WTC11 (cell line): ENCODE data around the gene CST2. TPM values are rescaled to one million over a fixed set of nuclear protein-coding genes. Genes with fewer than 3 reads are reported as not detected.

Experiments used
- ATAC-seq: fragments of 200-7000 bp; cut with Tn5 transposase; 2 replicates; pipeline ENCODE4 v1.10.0; 2021; ENCODE audit warnings: mild to moderate bottlenecking, moderate library complexity
- CTCF ChIA-PET: fragments of 300-600 bp; sonication (Branson Sonifier 250); formaldehyde crosslinking; loops from one replicate; lab custom pipeline; 2021; ENCODE audit warnings: antibody characterized with exemption; lab: Charles Lee
- POLR2A ChIA-PET: fragments of 350-600 bp; sonication (Branson Sonifier 250); formaldehyde crosslinking; loops from one replicate; lab custom pipeline; 2021; ENCODE audit warnings: antibody characterized with exemption; lab: Charles Lee
- DNase-seq: peaks from one replicate; pipeline ENCODE4 v3.0.0; 2021; ENCODE audit warnings: low spot score
- H3K27ac Mint-ChIP-seq: 2 replicates; pipeline ENCODE4 v1.8.0; 2021; ENCODE audit warnings: mixed read lengths
- H3K27me3 Mint-ChIP-seq: 2 replicates; pipeline ENCODE4 v1.8.0; 2021; ENCODE audit warnings: low read depth, mild to moderate bottlenecking, moderate library complexity, mixed read lengths
- H3K36me3 Mint-ChIP-seq: 2 replicates; pipeline ENCODE4 v1.8.0; 2021; ENCODE audit warnings: mixed read lengths
- H3K4me1 Mint-ChIP-seq: 2 replicates; pipeline ENCODE4 v1.8.0; 2022; ENCODE audit warnings: mixed read lengths
- H3K4me3 Mint-ChIP-seq: 2 replicates; pipeline ENCODE4 v1.8.0; 2021; ENCODE audit warnings: mild to moderate bottlenecking, moderate library complexity, mixed read lengths
- H3K9me3 Mint-ChIP-seq: 2 replicates; pipeline ENCODE4 v1.8.0; 2021; ENCODE audit warnings: mixed read lengths
- ATF1 ChIP-seq: sonication (generic); formaldehyde crosslinking; IDR thresholded peaks from 2 replicates; pipeline ENCODE4 v1.8.1; 2023; ENCODE audit warnings: mild to moderate bottlenecking, moderate library complexity, missing genetic modification reagents
- CDX4 ChIP-seq: fragments of 250-450 bp; sonication (Bioruptor Pico); IDR thresholded peaks from 2 replicates; pipeline ENCODE4 v1.9.0; 2021; ENCODE audit warnings: moderate library complexity, mild to moderate bottlenecking, inconsistent platforms, borderline replicate concordance
- E2F1 ChIP-seq: sonication (generic); formaldehyde crosslinking; IDR thresholded peaks from 2 replicates; pipeline ENCODE4 v1.8.0; 2022; ENCODE audit warnings: mild to moderate bottlenecking, missing genetic modification reagents
- ELF4 ChIP-seq: sonication (generic); formaldehyde crosslinking; IDR thresholded peaks from 2 replicates; pipeline ENCODE4 v1.8.1; 2022; ENCODE audit warnings: low read depth, mild to moderate bottlenecking, moderate library complexity, missing genetic modification reagents
- ESRRA ChIP-seq: sonication (generic); formaldehyde crosslinking; IDR thresholded peaks from 2 replicates; pipeline ENCODE4 v1.8.1; 2022; ENCODE audit warnings: mild to moderate bottlenecking, missing genetic modification reagents, borderline replicate concordance
- FOXP4 ChIP-seq: sonication (generic); formaldehyde crosslinking; IDR thresholded peaks from 2 replicates; pipeline ENCODE4 v1.8.0; 2022; ENCODE audit warnings: mild to moderate bottlenecking, missing genetic modification reagents
- GRHL2 ChIP-seq: fragments of 250-450 bp; sonication (Bioruptor Pico); IDR thresholded peaks from 2 replicates; pipeline ENCODE4 v1.8.0; 2022; ENCODE audit warnings: mild to moderate bottlenecking, moderate library complexity; ENCODE audit not compliant: insufficient replicate concordance, severe bottlenecking
- IRF1 ChIP-seq: sonication (generic); formaldehyde crosslinking; IDR thresholded peaks from 2 replicates; pipeline ENCODE4 v1.8.0; 2023; ENCODE audit warnings: missing genetic modification reagents
- MLX ChIP-seq: sonication (generic); formaldehyde crosslinking; IDR thresholded peaks from 2 replicates; pipeline ENCODE4 v1.8.1; 2023; ENCODE audit warnings: mild to moderate bottlenecking, missing genetic modification reagents, moderate library complexity
- MYBL2 ChIP-seq: sonication (generic); formaldehyde crosslinking; IDR thresholded peaks from 2 replicates; pipeline ENCODE4 v1.8.1; 2023; ENCODE audit warnings: mild to moderate bottlenecking, moderate library complexity, missing genetic modification reagents
- OVOL2 ChIP-seq: fragments of 250-450 bp; sonication (Bioruptor Pico); IDR thresholded peaks from 2 replicates; pipeline ENCODE4 v1.9.0; 2021; ENCODE audit warnings: mild to moderate bottlenecking, borderline replicate concordance
- SMAD3 ChIP-seq: sonication (generic); formaldehyde crosslinking; IDR thresholded peaks from 2 replicates; pipeline ENCODE4 v1.8.0; 2022; ENCODE audit warnings: missing genetic modification reagents, mild to moderate bottlenecking, borderline replicate concordance
- SOX15 ChIP-seq: fragments of 250-450 bp; sonication (Bioruptor Pico); IDR thresholded peaks from 2 replicates; pipeline ENCODE4 v1.9.0; 2021; ENCODE audit warnings: mild to moderate bottlenecking
- TEAD1 ChIP-seq: sonication (generic); formaldehyde crosslinking; IDR thresholded peaks from 2 replicates; pipeline ENCODE4 v1.8.0; 2022; ENCODE audit warnings: mild to moderate bottlenecking, missing genetic modification reagents
- ZNF121 ChIP-seq: sonication (generic); formaldehyde crosslinking; IDR thresholded peaks from 2 replicates; pipeline ENCODE4 v1.8.0; 2023; ENCODE audit warnings: missing genetic modification reagents
- ZNF416 ChIP-seq: fragments of 250-450 bp; sonication (Bioruptor Pico); IDR thresholded peaks from 2 replicates; pipeline ENCODE4 v1.9.0; 2021; ENCODE audit warnings: mild to moderate bottlenecking, inconsistent platforms
- total RNA-seq: library from RNA; stranded (reverse); gene quantifications from 3 replicates; pipeline ENCODE4 v1.2.3, GENCODE V29; 2021
- TF ChIP-seq, protein P1 (sequence below): sonication (generic); formaldehyde crosslinking; IDR thresholded peaks from 2 replicates; pipeline ENCODE4 v1.8.0; 2022; ENCODE audit warnings: mild to moderate bottlenecking, missing genetic modification reagents
- TF ChIP-seq, protein P2 (sequence below): sonication (generic); formaldehyde crosslinking; IDR thresholded peaks from 2 replicates; pipeline ENCODE4 v1.8.1; 2022; ENCODE audit warnings: low read depth, mild to moderate bottlenecking, moderate library complexity, missing genetic modification reagents, borderline replicate concordance
- TF ChIP-seq, protein P3 (sequence below): sonication (generic); formaldehyde crosslinking; conservative IDR thresholded peaks from 2 replicates; pipeline ENCODE4 v1.8.1; 2023; ENCODE audit warnings: mild to moderate bottlenecking, low read depth, missing genetic modification reagents, moderate library complexity
- TF ChIP-seq, protein P4 (sequence below): sonication (generic); formaldehyde crosslinking; IDR thresholded peaks from 2 replicates; pipeline ENCODE4 v1.8.1; 2022; ENCODE audit warnings: mild to moderate bottlenecking, moderate library complexity, missing genetic modification reagents

The CST2 gene
- total RNA-seq, 1 experiment from 2014 or later = not detected

DNA sequence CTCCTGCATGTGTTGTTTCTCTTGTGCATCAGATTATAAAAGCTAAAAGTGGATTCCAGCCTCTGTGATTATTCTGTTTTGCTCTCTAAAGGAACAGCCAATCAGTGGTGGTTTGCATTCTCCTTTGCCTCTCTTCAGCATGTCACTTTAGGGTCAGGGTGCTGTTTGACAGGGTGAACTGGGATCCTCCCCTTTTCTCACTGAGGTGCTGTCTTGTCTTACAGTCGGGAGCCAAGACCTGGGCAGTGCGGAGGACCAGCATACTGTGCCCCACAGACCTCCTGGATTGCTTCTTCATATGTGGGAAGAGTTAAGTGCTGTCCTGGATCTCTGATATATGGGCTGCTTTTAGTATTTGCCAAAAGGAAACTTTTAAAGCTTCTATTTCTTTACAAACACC is 15.2 kb upstream of the CST2 start (continued):
- TF ChIP-seq, protein P1, sequence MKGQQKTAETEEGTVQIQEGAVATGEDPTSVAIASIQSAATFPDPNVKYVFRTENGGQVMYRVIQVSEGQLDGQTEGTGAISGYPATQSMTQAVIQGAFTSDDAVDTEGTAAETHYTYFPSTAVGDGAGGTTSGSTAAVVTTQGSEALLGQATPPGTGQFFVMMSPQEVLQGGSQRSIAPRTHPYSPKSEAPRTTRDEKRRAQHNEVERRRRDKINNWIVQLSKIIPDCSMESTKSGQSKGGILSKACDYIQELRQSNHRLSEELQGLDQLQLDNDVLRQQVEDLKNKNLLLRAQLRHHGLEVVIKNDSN = no peak
- TF ChIP-seq ZNF416 (CRISPR knock-in tag) = no peak
- TF ChIP-seq FOXP4 (CRISPR knock-in tag) = no peak
- TF ChIP-seq MLX (CRISPR knock-in tag) = no peak
- TF ChIP-seq, protein P2, sequence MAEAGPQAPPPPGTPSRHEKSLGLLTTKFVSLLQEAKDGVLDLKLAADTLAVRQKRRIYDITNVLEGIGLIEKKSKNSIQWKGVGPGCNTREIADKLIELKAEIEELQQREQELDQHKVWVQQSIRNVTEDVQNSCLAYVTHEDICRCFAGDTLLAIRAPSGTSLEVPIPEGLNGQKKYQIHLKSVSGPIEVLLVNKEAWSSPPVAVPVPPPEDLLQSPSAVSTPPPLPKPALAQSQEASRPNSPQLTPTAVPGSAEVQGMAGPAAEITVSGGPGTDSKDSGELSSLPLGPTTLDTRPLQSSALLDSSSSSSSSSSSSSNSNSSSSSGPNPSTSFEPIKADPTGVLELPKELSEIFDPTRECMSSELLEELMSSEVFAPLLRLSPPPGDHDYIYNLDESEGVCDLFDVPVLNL (CRISPR knock-in tag) = no peak
- no peak for TF ChIP-seq TEAD1
- TF ChIP-seq CDX4 (CRISPR knock-in tag) = no peak

DNA sequence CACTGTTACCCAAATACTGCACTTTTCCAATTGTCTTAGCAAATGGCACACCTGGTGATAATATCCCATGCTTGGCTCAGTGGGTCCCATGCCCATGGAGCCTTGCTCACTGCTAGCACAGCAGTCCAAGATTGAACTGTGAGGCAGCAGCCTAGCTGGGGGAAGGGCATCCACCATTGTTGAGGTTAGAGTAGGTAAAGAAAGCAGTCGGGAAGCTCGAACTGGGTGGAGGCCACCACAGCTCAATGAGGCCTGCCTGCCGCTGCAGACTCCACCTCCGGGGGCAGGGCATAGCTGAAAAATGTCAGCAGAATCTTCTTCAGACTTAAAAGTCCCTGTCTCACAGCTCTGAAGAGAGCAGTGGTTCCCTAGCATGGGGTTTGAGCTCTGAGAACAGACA is 9.2 kb upstream of the CST2 start:
- POLR2A ChIA-PET = no interaction called here
- Mint-ChIP-seq H3K4me3 (no peak overlapping the region), H3K27me3 (peaks cover 27% of the 10 kb centered on the region), H3K9me3 (peaks cover 27% of the 10 kb centered on the region), H3K27ac (no peak overlapping the region), H3K4me1 (0 out of 2 replicates have a peak, but pooled peaks cover 4% of the 10 kb centered on the region), H3K36me3 (peaks cover 6% of the 10 kb centered on the region)
- DNase-seq (no peak), ATAC-seq (no peak)
- CTCF ChIA-PET = interaction anchor here (1.4 kb wide), 1 partner anchor 13 kb away, joined by 5 read pairs; no protein-coding TSS in a partner anchor
- TF ChIP-seq ZNF121 (CRISPR knock-in tag) (no peak), ELF4 (CRISPR knock-in tag) (no peak), OVOL2 (no peak), GRHL2 (no peak), E2F1 (CRISPR knock-in tag) (no peak), CDX4 (CRISPR knock-in tag) (no peak), MYBL2 (no peak), SMAD3 (CRISPR knock-in tag) (no peak), ESRRA (CRISPR knock-in tag) (no peak), IRF1 (CRISPR knock-in tag) (no peak), SOX15 (CRISPR knock-in tag) (no peak), ATF1 (CRISPR knock-in tag) (no peak)
- TF ChIP-seq, protein P3, sequence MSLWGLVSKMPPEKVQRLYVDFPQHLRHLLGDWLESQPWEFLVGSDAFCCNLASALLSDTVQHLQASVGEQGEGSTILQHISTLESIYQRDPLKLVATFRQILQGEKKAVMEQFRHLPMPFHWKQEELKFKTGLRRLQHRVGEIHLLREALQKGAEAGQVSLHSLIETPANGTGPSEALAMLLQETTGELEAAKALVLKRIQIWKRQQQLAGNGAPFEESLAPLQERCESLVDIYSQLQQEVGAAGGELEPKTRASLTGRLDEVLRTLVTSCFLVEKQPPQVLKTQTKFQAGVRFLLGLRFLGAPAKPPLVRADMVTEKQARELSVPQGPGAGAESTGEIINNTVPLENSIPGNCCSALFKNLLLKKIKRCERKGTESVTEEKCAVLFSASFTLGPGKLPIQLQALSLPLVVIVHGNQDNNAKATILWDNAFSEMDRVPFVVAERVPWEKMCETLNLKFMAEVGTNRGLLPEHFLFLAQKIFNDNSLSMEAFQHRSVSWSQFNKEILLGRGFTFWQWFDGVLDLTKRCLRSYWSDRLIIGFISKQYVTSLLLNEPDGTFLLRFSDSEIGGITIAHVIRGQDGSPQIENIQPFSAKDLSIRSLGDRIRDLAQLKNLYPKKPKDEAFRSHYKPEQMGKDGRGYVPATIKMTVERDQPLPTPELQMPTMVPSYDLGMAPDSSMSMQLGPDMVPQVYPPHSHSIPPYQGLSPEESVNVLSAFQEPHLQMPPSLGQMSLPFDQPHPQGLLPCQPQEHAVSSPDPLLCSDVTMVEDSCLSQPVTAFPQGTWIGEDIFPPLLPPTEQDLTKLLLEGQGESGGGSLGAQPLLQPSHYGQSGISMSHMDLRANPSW (CRISPR knock-in tag) = no peak
- TF ChIP-seq, protein P4, sequence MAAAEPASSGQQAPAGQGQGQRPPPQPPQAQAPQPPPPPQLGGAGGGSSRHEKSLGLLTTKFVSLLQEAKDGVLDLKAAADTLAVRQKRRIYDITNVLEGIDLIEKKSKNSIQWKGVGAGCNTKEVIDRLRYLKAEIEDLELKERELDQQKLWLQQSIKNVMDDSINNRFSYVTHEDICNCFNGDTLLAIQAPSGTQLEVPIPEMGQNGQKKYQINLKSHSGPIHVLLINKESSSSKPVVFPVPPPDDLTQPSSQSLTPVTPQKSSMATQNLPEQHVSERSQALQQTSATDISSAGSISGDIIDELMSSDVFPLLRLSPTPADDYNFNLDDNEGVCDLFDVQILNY (CRISPR knock-in tag) = no peak
